ENCODE results near the gene TBCEL. TPM values are rescaled to one million over a fixed set of nuclear protein-coding genes. Genes with fewer than 3 reads are reported as not detected.

Gene TBCEL
- total and polyA plus RNA-seq, 10 of the 15 experiments (the other 5 are each of a cell fraction or from before 2014, with no cell fraction given) = 2.0 to 10.4 (median 7.3) TPM

DNA sequence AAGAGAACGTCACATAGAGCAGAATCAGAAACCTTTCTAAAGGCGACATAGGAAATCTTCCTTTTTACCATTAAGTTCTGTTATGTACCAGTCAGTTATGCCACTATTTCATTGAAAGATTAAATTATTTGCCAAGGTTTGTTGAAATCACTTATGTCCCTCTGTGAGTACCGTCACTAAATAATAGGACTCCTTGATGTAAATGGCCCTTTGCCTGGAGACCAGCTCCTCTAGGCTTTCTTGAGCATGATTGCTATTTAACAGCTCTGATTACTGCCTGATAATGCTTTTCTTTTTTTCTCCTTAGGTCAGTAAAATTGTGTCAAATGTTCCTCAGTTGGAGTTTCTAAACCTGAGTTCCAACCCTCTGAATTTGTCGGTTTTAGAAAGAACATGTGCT is 29.3 kb downstream of the TBCEL start:
- ATAC-seq = no peak
- TF ChIP-seq TAF1 (IDR thresholded peaks at IDR 0.05; ENCODE audit: borderline replicate concordance, low read depth, low read length) = no peak
- TF ChIP-seq ZBTB11 (CRISPR knock-in tag; IDR thresholded peaks at IDR 0.05) = no peak
- no peak for TF ChIP-seq SMARCA5 (IDR thresholded peaks at IDR 0.05)
- TF ChIP-seq ZNF207 (IDR thresholded peaks at IDR 0.05; ENCODE audit: borderline replicate concordance) = no peak
- no peak for TF ChIP-seq ESRRA (IDR thresholded peaks at IDR 0.05; ENCODE audit: low read length)
- TF ChIP-seq CBFB (IDR thresholded peaks at IDR 0.05; ENCODE audit: low read depth) = no peak
- TF ChIP-seq MEF2B (IDR thresholded peaks at IDR 0.05; ENCODE audit: partially characterized antibody, poor library complexity, severe bottlenecking) = no peak
- TF ChIP-seq POU2F2 (IDR thresholded peaks at IDR 0.05; ENCODE audit: borderline replicate concordance, low read depth, low read length) = no peak
- TF ChIP-seq, protein P1, sequence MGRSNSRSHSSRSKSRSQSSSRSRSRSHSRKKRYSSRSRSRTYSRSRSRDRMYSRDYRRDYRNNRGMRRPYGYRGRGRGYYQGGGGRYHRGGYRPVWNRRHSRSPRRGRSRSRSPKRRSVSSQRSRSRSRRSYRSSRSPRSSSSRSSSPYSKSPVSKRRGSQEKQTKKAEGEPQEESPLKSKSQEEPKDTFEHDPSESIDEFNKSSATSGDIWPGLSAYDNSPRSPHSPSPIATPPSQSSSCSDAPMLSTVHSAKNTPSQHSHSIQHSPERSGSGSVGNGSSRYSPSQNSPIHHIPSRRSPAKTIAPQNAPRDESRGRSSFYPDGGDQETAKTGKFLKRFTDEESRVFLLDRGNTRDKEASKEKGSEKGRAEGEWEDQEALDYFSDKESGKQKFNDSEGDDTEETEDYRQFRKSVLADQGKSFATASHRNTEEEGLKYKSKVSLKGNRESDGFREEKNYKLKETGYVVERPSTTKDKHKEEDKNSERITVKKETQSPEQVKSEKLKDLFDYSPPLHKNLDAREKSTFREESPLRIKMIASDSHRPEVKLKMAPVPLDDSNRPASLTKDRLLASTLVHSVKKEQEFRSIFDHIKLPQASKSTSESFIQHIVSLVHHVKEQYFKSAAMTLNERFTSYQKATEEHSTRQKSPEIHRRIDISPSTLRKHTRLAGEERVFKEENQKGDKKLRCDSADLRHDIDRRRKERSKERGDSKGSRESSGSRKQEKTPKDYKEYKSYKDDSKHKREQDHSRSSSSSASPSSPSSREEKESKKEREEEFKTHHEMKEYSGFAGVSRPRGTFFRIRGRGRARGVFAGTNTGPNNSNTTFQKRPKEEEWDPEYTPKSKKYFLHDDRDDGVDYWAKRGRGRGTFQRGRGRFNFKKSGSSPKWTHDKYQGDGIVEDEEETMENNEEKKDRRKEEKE (IDR thresholded peaks at IDR 0.05) = no peak
- no peak for TF ChIP-seq BRCA1 (IDR thresholded peaks at IDR 0.05; ENCODE audit: low read depth, low read length)
- TF ChIP-seq, protein P2, sequence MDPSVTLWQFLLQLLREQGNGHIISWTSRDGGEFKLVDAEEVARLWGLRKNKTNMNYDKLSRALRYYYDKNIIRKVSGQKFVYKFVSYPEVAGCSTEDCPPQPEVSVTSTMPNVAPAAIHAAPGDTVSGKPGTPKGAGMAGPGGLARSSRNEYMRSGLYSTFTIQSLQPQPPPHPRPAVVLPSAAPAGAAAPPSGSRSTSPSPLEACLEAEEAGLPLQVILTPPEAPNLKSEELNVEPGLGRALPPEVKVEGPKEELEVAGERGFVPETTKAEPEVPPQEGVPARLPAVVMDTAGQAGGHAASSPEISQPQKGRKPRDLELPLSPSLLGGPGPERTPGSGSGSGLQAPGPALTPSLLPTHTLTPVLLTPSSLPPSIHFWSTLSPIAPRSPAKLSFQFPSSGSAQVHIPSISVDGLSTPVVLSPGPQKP (IDR thresholded peaks at IDR 0.05; ENCODE audit: low read depth, low read length) = no peak
- no peak for TF ChIP-seq EP300 (IDR thresholded peaks at IDR 0.05; ENCODE audit: borderline replicate concordance in 1 of 2, control insufficient read depth in 1 of 2, low read depth in 2 of 2, low read length in 2 of 2)
- TF ChIP-seq HCFC1 (IDR thresholded peaks at IDR 0.05; ENCODE audit: low read length) = no peak
- no peak for TF ChIP-seq MEF2A (IDR thresholded peaks at IDR 0.05; ENCODE audit: insufficient read depth, low read depth, low read length)
- no peak for TF ChIP-seq SMAD5 (IDR thresholded peaks at IDR 0.05; ENCODE audit: low read depth)
- no peak for TF ChIP-seq ZZZ3 (IDR thresholded peaks at IDR 0.05; ENCODE audit: control insufficient read depth, insufficient read length, low read depth)
- no peak for TF ChIP-seq EED (IDR thresholded peaks at IDR 0.05; ENCODE audit: low read depth)

More for the DNA sequence above, 29.3 kb downstream of the TBCEL start:
- Histone ChIP-seq H3K36me3 (ENCODE audit: control insufficient read depth in 2 of 2, insufficient read depth in 2 of 2, low read length in 1 of 2) (peaks cover 0 to 9% of the 10 kb centered on the region in 2 experiments; a peak in 2 of 4 replicates), H3K9me3 (replicated peaks; ENCODE audit: control insufficient read depth, insufficient read depth, low read length) (no peaks in the 10 kb centered on the region), H4K20me1 (ENCODE audit: control insufficient read depth, insufficient read depth) (no peaks in the 10 kb centered on the region), H3K4me1 (ENCODE audit: control insufficient read depth, insufficient read depth, low read length) (peaks cover under 1% of the 10 kb centered on the region), H3K79me2 (ENCODE audit: control insufficient read depth, insufficient read depth, low read length) (no peaks in the 10 kb centered on the region), H3K9ac (ENCODE audit: control insufficient read depth, insufficient read depth, low read length) (no peak overlapping the region), H2AFZ (ENCODE audit: control insufficient read depth, low read depth, low read length) (no peak overlapping the region), H3K4me2 (ENCODE audit: control insufficient read depth, insufficient read depth) (no peak overlapping the region), H3K4me3 (no peak overlapping the region), H3K27me3 (replicated peaks in 1 of 2; ENCODE audit: control insufficient read depth in 2 of 2, insufficient read depth in 2 of 2, low read length in 1 of 2) (no peaks in the 10 kb centered on the region), H3K27ac (ENCODE audit: control insufficient read depth, insufficient read depth) (no peak overlapping the region)
- ChIA-PET RAD21 (ENCODE audit: unreplicated experiment) (no interaction called here), CTCF (interaction anchor here (1.9 to 2.2 kb wide), 2 partner anchors 102 to 141 kb away, joined by 5 to 7 read pairs; no protein-coding TSS in a partner anchor), POLR2A (no interaction called here), SMC1A (ENCODE audit: uncharacterized antibody, unreplicated experiment) (interaction anchor here (1.5 to 2.2 kb wide), 3 partner anchors 13 to 18 kb away, joined by 5 to 13 read pairs (median 7); no protein-coding TSS in a partner anchor)
- no peak for DNase-seq (ENCODE audit: low read depth, low spot score)
- BruUV-seq (replicated peaks) = no TSS peak
- intact Hi-C loops (cut with micrococcal nuclease; ENCODE audit: unreplicated experiment) (no loop called here), in situ Hi-C loops (cut with MboI) (no loop called here)
- 98% methylated on average over 4 of the region's 4 CpGs for WGBS (ENCODE audit: insufficient coverage, insufficient replicate concordance, low lambda C conversion rate, missing lambda C conversion rate)
- FAIRE-seq = no peak
